Natural killer cell treated with Interleukin-12 subunit alpha and Interleukin-12 subunit beta and Interleukin-15 and Interleukin-18, amount 100 ng/mL, for 72 hours (primary cell): Measurements from ENCODE around the gene RAB3GAP2. TPM values are rescaled to one million over a fixed set of nuclear protein-coding genes. Genes with fewer than 3 reads are reported as not detected.
"Not testable (repeated sequence)": the region's sequence is repeated elsewhere in the genome, so short reads cannot be mapped to it uniquely, and the experiment has no call there.

Experiments used
- ATAC-seq, 2 donors: fragments of 150-1000 bp; cut with Tn5 transposase in 1 of 2; sonication (Bioruptor Pico), chemical (Tn5 transposase) in 1 of 2; 2 replicates each; pipeline ENCODE4 v1.10.0; 2021
- DNase-seq: peaks from one replicate; pipeline ENCODE4 v3.0.0; 2022; ENCODE audit warnings: low spot score
- H3K27ac Mint-ChIP-seq, 2 donors: 1 replicate in 1 of 2; 2 replicates in 1 of 2; pipeline ENCODE4 v1.8.0; 2022; ENCODE audit warnings: mixed read lengths in 2 of 2, mild to moderate bottlenecking in 1 of 2, moderate library complexity in 1 of 2
- H3K27me3 Mint-ChIP-seq, 2 donors: 1 replicate in 1 of 2; 2 replicates in 1 of 2; pipeline ENCODE4 v1.8.0; 2022; ENCODE audit warnings: mixed read lengths in 2 of 2
- H3K36me3 Mint-ChIP-seq: one replicate; pipeline ENCODE4 v1.8.0; 2022; ENCODE audit warnings: mixed read lengths
- H3K4me1 Mint-ChIP-seq, 2 donors: 1 replicate in 1 of 2; 2 replicates in 1 of 2; pipeline ENCODE4 v1.8.0; 2022; ENCODE audit warnings: low read depth in 2 of 2, mixed read lengths in 2 of 2, mild to moderate bottlenecking in 1 of 2
- H3K4me3 Mint-ChIP-seq: one replicate; pipeline ENCODE4 v1.8.0; 2022; ENCODE audit warnings: mixed read lengths
- H3K9me3 Mint-ChIP-seq: 2 replicates; pipeline ENCODE4 v1.8.0; 2022; ENCODE audit warnings: mixed read lengths
- total RNA-seq, 2 donors: library from RNA; stranded (reverse); gene quantifications; one replicate each; pipeline ENCODE4 v1.2.3, GENCODE V29; 2022

The RAB3GAP2 gene
- total RNA-seq, 2 donors from 2014 or later = 50.0 to 63.7 TPM

DNA sequence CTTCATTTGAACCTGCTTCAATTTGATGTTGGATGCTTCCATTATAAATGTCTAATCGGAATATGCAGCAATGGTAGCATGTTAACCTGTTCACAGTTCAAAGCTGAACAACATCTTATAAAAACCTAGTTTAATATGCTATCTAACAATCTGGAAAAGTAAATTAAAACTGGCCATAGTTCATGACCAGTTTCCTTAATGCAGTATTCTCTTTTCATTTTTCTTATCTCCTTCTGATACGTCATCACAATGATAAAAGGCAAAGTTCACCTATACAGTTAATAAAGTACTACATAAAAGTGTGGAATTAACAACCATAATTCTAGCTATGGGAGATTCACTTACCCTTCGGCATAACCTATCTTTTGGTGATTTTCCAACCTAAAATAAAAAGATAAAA, 113.2 kb downstream of the RAB3GAP2 start:
- H3K27ac Mint-ChIP-seq = no peak overlapping the region
- H3K4me3 Mint-ChIP-seq = no peak overlapping the region
- DNase-seq (no peak), ATAC-seq (no peak)
- no peaks in the 10 kb centered on the region for H3K27me3 Mint-ChIP-seq
- H3K9me3 Mint-ChIP-seq = no peaks in the 10 kb centered on the region
- peaks cover 10 to 12% of the 10 kb centered on the region in 2 donors for H3K4me1 Mint-ChIP-seq
- peaks cover 15% of the 10 kb centered on the region for H3K36me3 Mint-ChIP-seq

DNA sequence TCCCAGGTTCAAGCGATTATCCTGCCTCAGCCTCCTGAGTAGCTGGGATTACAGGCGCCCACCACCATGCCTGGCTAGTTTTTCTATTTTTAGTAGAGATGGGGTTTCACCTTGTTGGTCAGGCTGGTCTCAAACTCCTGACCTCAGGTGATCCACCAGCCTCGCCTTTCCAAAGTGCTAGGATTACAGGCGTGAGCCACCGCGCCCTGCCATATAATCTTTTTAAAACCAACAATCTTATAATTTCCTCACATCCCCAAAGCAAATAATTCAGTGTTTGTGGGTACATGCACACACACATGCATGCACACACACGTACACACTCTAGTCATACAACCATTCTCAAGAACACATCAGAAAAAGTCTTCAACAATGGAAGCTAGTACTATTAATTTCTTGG, 113.7 kb downstream of the RAB3GAP2 start:
- not testable (repeated sequence) for H3K9me3 Mint-ChIP-seq, H3K4me3 Mint-ChIP-seq, ATAC-seq, H3K27ac Mint-ChIP-seq, DNase-seq, H3K27me3 Mint-ChIP-seq
- H3K36me3 Mint-ChIP-seq = peaks cover 15% of the 10 kb centered on the region
- peaks cover 10 to 12% of the 10 kb centered on the region in 2 donors for H3K4me1 Mint-ChIP-seq

DNA sequence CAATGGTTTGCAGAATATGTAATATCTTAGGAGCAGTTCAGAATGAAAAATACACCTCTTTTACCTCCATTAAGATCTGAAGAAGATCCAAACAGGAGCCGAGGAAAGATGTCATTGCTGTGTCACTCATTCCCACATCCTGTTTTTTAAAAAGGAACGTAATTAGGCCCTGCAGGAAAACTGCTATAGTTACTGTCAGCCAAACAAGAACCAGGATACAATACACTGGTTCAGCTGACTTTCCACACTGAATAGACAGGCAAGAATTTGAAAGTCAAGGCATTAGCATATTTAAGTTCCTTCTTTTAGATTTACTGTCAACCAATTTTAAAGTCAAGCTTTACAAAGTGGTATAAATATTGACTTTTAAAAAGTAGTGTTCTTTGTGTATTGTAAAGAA, 114.5 kb downstream of the RAB3GAP2 start:
- Mint-ChIP-seq H3K27me3 (no peaks in the 10 kb centered on the region), H3K4me1 (peaks cover 10 to 12% of the 10 kb centered on the region in 2 donors), H3K36me3 (peaks cover 15% of the 10 kb centered on the region), H3K9me3 (no peaks in the 10 kb centered on the region), H3K27ac (no peak overlapping the region), H3K4me3 (no peak overlapping the region)
- no peak for DNase-seq
- ATAC-seq = no peak

DNA sequence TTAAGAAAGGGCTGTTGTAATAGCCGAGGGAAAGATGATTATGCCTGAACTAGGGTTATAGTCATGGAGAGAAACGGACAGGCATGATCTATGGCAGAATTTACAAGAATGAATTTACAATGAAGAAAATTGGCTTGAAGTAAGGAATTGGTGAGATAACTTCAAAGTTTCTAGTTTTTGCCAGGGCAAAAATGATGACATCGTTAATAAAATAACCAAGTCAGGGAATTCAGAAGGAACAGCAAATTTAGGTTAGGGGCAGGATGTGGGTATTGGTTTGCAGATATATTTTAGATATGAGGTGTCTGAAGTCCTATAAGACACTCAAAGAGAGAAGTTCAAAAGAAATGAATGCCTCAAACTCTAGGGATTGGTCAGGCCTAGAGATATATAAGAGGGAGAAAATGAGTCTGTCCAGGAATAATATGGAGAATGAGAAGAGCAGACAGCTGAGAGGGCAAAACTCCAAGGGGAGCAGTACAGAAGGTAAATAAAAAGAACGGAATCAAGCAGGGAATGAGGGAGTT, 115.6 kb downstream of the RAB3GAP2 start:
- Mint-ChIP-seq H3K36me3 (peaks cover 15% of the 10 kb centered on the region), H3K27me3 (no peaks in the 10 kb centered on the region), H3K4me1 (peaks cover 10 to 12% of the 10 kb centered on the region in 2 donors), H3K27ac (peak overlapping the region in 1 of 2 donors; percentile 16), H3K4me3 (peak overlapping the region; percentile 21), H3K9me3 (no peaks in the 10 kb centered on the region)
- DNase-seq = no peak
- peak in 1 of 2 donors; percentile 24 for ATAC-seq

DNA sequence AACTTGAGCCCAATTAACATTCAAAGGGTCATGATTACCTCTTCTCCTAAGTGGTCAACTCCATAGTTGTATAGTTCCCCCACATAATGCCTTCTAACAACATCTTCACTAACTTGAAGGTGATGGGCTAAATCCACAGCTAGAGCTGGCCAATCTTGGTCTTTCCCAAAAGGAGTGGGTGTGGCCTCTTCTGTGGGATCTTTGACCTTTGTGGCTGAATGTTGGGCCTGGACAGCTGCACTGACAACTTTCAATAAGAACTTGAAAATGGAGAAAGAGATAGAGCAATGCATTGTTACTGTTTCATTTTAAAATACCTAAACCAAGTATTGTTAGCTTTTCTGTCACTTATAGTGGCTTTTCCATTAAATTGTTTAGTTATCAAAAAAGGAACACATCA, 119.1 kb downstream of the RAB3GAP2 start:
- Mint-ChIP-seq H3K4me3 (no peak overlapping the region), H3K9me3 (no peaks in the 10 kb centered on the region), H3K36me3 (peaks cover 10% of the 10 kb centered on the region), H3K27ac (no peak overlapping the region), H3K4me1 (peaks cover 7 to 12% of the 10 kb centered on the region in 2 donors), H3K27me3 (no peaks in the 10 kb centered on the region)
- DNase-seq (no peak), ATAC-seq (no peak)

DNA sequence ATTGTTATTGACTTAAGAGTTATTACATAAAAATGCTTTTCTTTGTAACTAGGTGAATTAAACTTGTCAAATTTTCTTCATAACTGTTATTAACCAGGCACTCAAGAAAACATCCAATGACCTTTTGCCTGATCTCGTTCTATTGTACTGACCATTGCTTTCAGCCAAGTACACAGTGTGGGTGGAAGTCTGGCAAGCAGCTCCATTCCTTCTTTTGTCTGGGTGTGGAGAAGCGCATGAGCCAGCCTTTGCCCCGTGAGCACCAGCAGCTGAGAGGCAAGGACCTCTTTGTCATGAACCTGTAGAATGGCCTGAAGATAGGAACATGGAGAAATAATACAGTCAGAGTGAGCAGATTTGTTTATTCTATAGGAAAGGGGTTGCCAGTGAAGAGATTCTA, 120.8 kb downstream of the RAB3GAP2 start:
- H3K36me3 Mint-ChIP-seq = peaks cover 9% of the 10 kb centered on the region
- ATAC-seq = no peak

DNA sequence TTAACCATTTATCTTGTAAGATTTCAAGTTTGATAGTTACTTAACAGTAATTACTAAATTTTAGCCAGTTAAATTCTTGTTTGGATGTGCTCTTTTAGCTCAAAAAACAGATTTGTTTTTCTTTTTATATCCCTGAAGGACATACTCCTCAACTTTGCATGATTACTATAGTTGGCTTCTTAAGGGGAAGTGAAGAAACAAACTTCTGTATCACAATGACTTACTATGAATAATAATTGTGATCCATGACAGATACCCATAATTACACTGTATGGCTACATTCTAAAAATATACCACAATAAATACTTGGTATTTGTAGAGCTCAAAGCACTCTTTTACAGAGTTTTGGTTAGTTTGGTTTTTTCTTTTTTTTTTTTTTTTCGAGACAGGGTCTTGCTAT, 122.5 kb downstream of the RAB3GAP2 start:
- no peaks in the 10 kb centered on the region for H3K27me3 Mint-ChIP-seq
- no peak overlapping the region for H3K27ac Mint-ChIP-seq
- no peaks in the 10 kb centered on the region for H3K9me3 Mint-ChIP-seq
- H3K4me1 Mint-ChIP-seq = no peaks in the 10 kb centered on the region
- no peak for ATAC-seq
- H3K4me3 Mint-ChIP-seq = no peak overlapping the region
- DNase-seq = no peak
- peaks cover 13% of the 10 kb centered on the region for H3K36me3 Mint-ChIP-seq

More for the DNA sequence above, 120.8 kb downstream of the RAB3GAP2 start:
- no peak for DNase-seq
- Mint-ChIP-seq H3K27me3 (no peaks in the 10 kb centered on the region), H3K27ac (no peak overlapping the region), H3K9me3 (no peaks in the 10 kb centered on the region), H3K4me3 (no peak overlapping the region), H3K4me1 (peaks cover 2 to 3% of the 10 kb centered on the region in 2 donors)

DNA sequence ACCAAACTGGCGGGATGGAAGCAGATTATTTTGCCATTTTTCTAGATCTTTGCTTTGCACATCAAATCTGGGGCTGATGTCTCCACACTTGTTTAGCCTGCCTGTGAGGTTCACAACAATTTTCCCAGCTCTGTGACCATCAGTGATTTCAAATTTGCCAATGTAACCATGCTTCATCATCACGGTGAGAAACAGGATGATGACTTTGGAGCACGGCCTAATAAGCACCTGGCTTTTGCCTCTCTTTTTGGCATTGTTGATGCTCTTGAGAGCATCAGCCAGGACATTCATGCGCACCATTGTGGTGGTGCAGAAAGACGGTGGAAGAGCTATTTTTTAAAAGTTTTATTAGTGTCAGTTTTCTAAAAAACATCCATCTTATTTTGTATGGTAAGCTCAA, 128.2 kb downstream of the RAB3GAP2 start:
- H3K4me1 Mint-ChIP-seq = no peaks in the 10 kb centered on the region
- no peaks in the 10 kb centered on the region for H3K9me3 Mint-ChIP-seq
- no peak for DNase-seq
- H3K27ac Mint-ChIP-seq = no peak overlapping the region
- no peak overlapping the region for H3K4me3 Mint-ChIP-seq
- ATAC-seq = no peak
- H3K36me3 Mint-ChIP-seq = peaks cover 18% of the 10 kb centered on the region
- H3K27me3 Mint-ChIP-seq = no peaks in the 10 kb centered on the region

DNA sequence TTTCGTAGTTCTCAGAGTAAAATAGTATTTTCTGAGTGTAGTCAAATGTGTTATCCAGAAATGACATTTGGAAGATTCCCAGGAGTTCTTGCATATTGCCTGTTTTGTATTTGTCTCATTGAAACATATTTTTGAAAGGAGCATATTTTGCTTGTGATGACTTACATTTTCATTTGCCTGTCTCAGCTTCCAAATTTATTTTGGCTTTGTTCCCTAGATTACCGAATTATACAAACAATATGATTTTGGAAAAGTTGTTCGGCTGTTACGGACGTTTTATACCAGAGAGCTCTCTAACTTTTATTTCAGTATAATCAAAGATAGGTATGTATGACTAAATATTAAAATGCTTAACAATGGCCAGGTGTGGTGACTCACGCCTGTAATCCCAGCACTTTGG, 132.3 kb downstream of the RAB3GAP2 start:
- Mint-ChIP-seq H3K4me1 (peaks cover 8 to 10% of the 10 kb centered on the region in 2 donors), H3K36me3 (peaks cover 11% of the 10 kb centered on the region), H3K27ac (no peak overlapping the region), H3K4me3 (no peak overlapping the region), H3K27me3 (no peaks in the 10 kb centered on the region), H3K9me3 (no peaks in the 10 kb centered on the region)
- ATAC-seq (no peak), DNase-seq (no peak)

DNA sequence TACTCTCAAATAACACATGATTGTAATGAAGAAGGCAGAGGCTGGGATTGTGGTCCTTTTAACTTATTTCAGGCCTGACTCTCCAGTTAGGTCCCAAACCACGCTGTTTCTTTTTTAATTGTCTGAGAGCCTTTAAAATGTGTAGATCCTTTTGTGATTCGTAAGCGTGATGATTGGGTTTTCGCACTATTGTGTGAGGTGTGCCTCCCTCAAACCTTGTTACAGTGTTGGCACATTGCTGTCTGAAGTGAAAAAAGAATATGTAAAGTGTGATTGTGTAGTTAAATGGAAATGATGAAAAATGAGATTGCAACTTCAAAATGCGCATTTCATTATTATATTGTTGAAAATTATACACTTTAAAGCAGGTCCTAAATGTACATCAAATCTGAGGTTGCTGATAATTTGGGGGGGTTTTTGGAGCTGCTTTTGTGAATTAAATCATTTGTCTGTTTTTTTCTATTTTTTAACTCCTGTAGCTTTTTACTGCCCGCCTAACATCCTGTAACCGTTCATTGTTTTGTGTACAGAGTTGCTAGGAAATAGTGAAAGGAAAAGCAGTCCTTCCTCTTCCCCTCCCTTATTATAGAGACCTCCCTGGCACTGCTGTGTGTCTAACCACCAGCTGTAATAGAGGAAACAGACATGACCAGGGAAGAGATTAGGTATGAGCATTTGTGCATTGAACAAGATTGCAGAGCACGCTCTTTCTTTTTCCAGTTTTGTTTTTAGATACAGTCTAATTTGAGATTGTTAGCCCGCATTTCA, 135.1 kb downstream of the RAB3GAP2 start:
- Mint-ChIP-seq H3K4me3 (peak overlapping the region; percentile 16), H3K27ac (peak overlapping the region; percentile 52 to 63), H3K36me3 (peaks cover 16% of the 10 kb centered on the region), H3K9me3 (no peaks in the 10 kb centered on the region), H3K27me3 (no peaks in the 10 kb centered on the region), H3K4me1 (peaks cover 12 to 16% of the 10 kb centered on the region in 2 donors)
- no peak for DNase-seq
- ATAC-seq = peak; percentile 71 to 76

DNA sequence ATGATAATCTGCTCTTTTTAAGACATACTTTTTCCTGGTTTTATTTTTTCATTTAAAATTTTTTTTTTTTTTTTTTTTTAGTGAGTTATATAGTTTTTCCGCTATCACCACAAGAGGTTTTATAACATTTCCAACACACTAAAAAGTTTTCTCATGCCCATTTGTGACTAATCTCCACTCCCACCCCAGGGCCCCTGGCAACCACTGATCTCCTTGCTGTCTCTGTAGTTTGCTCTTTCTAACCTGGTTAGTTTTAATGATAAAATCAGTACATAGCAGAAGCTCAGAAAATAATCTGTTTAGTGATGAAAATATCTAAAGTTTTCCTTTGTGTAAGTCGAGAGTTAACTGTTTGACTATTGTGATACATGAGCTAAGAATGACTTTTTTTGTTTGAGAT, 136.5 kb downstream of the RAB3GAP2 start:
- Mint-ChIP-seq H3K27me3 (no peaks in the 10 kb centered on the region), H3K4me3 (no peak overlapping the region), H3K36me3 (peaks cover 16% of the 10 kb centered on the region), H3K4me1 (peaks cover 15 to 16% of the 10 kb centered on the region in 2 donors), H3K27ac (no peak overlapping the region), H3K9me3 (no peaks in the 10 kb centered on the region)
- DNase-seq = no peak
- no peak for ATAC-seq

DNA sequence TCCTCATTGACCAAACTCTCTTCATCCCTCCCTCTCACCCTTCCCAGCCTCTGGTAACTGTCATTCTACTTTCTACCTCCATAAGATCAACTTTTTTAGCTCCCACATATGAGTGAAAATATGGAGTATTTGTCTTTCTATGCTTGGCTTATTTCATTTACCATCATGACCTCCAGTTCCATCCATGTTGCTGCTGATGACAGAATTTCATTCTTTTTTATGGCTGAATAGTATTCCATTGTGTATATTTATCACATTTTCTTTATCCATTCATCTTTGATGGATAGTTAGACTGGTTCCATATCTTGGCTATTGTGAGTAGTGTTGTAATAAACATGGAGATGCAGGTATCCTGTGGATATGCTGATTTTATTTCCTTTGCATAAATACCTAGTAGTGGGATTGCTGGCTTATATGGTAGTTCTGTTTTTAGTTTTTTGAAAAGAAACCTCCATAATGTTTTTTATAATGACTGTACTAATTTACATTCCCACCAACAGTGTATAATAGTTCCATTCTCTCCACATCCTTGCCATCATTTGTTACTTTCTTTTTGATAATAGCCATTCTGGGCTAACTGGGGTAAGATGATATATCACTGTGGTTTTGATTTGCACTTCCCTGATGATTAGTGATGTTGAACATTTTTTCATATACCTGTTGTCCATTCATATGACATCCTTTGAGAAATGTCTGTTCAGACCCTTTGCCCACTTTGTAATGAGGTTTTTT, 142.6 kb downstream of the RAB3GAP2 start:
- H3K27ac Mint-ChIP-seq = peak overlapping the region in 1 of 2 donors; percentile 8
- no peak for ATAC-seq
- peaks cover 20% of the 10 kb centered on the region for H3K36me3 Mint-ChIP-seq
- H3K4me1 Mint-ChIP-seq = peaks cover 15 to 21% of the 10 kb centered on the region in 2 donors
- no peaks in the 10 kb centered on the region for H3K9me3 Mint-ChIP-seq
- DNase-seq = no peak
- H3K4me3 Mint-ChIP-seq = no peak overlapping the region
- no peaks in the 10 kb centered on the region for H3K27me3 Mint-ChIP-seq

DNA sequence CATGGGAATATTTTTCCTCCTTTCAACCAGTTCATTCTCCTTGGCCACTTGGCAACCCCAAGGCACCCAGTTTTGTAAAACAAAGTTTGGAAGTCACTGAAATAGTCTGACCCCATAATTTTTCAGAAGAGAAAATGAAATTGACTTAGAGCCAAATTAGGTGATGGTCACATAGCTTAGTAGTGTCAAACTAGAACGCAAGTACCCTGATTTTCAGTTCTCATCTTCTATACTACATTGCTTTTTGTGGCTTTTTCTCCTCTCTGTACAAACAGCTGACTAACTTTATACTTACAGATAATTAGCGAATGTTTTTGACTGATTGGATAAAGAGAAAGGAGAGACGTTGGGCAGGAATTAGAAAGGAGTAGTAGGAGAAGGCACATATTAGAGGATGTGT, 145.2 kb downstream of the RAB3GAP2 start:
- no peak for DNase-seq
- peaks cover 13 to 16% of the 10 kb centered on the region in 2 donors for H3K4me1 Mint-ChIP-seq
- H3K27me3 Mint-ChIP-seq = no peaks in the 10 kb centered on the region
- H3K4me3 Mint-ChIP-seq = no peak overlapping the region
- H3K36me3 Mint-ChIP-seq = peaks cover 18% of the 10 kb centered on the region
- no peak overlapping the region for H3K27ac Mint-ChIP-seq
- ATAC-seq = no peak
- H3K9me3 Mint-ChIP-seq = no peaks in the 10 kb centered on the region

DNA sequence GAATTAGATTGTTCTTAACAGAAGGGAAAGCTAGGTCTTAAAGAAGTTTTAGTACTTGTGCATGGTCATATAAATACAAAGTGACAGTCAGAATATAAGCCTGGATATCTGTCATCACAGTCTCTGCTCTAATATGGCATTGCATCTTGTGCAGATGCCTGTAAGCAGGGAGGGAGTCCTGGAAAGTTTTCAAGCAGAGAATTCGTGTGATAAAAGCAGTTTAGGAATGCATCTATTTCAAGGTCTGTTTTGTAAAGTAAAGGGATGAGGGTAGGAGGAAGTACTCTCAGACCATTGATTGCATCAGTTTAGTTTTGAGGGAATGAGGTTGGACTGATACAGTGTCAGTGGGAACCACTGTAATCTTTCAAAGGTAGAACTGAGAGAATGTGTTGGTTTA, 147.7 kb downstream of the RAB3GAP2 start:
- DNase-seq (no peak), ATAC-seq (no peak)
- no peaks in the 10 kb centered on the region for H3K9me3 Mint-ChIP-seq
- H3K4me3 Mint-ChIP-seq = no peak overlapping the region
- peaks cover 7% of the 10 kb centered on the region for H3K36me3 Mint-ChIP-seq
- H3K27ac Mint-ChIP-seq = no peak overlapping the region
- no peaks in the 10 kb centered on the region for H3K27me3 Mint-ChIP-seq
- H3K4me1 Mint-ChIP-seq = peaks cover 5 to 7% of the 10 kb centered on the region in 2 donors
